T-helper 1 cell treated with Interleukin-12 subunit alpha and Interleukin-12 subunit beta and Interleukin-4 antibody, amounts not matched to agents 30 μg/mL and 1 μg/mL, for 36 hours (primary cell): Measurements from ENCODE around the gene SLC66A2.

Experiments
- H3K27ac Mint-ChIP-seq: one replicate; pipeline ENCODE4 v1.8.0; 2021; ENCODE audit warnings: mild to moderate bottlenecking, mixed read lengths
- H3K27me3 Mint-ChIP-seq: one replicate; pipeline ENCODE4 v1.8.0; 2021; ENCODE audit warnings: low read depth, mixed read lengths
- H3K36me3 Mint-ChIP-seq: one replicate; pipeline ENCODE4 v1.8.0; 2021; ENCODE audit warnings: low read depth, mixed read lengths
- H3K4me1 Mint-ChIP-seq: one replicate; pipeline ENCODE4 v1.8.0; 2021; ENCODE audit warnings: low read depth, mixed read lengths
- H3K4me3 Mint-ChIP-seq: one replicate; pipeline ENCODE4 v1.8.0; 2021; ENCODE audit warnings: mild to moderate bottlenecking, moderate library complexity, mixed read lengths
- H3K9me3 Mint-ChIP-seq: one replicate; pipeline ENCODE4 v1.8.0; 2021; ENCODE audit warnings: mixed read lengths

SLC66A2 gene

GRCh38 chr18:79875531-79875919 is 75.9 kb downstream of the SLC66A2 start:
- Mint-ChIP-seq H3K4me3 (no peak overlapping the region), H3K36me3 (no peaks in the 10 kb centered on the region), H3K27ac (no peak overlapping the region), H3K4me1 (no peaks in the 10 kb centered on the region), H3K27me3 (no peaks in the 10 kb centered on the region), H3K9me3 (no peaks in the 10 kb centered on the region)

GRCh38 chr18:79874553-79875530 is 76.6 kb downstream of the SLC66A2 start:
- no peaks in the 10 kb centered on the region for H3K4me1 Mint-ChIP-seq
- H3K36me3 Mint-ChIP-seq: no peaks in the 10 kb centered on the region
- H3K4me3 Mint-ChIP-seq: no peak overlapping the region

GRCh38 chr18:79873449-79874110 is 77.9 kb downstream of the SLC66A2 start:
- H3K4me3 Mint-ChIP-seq: no peak overlapping the region
- no peaks in the 10 kb centered on the region for H3K27me3 Mint-ChIP-seq
- H3K27ac Mint-ChIP-seq: no peak overlapping the region
- no peaks in the 10 kb centered on the region for H3K4me1 Mint-ChIP-seq
- no peaks in the 10 kb centered on the region for H3K36me3 Mint-ChIP-seq
- H3K9me3 Mint-ChIP-seq: no peaks in the 10 kb centered on the region

More at GRCh38 chr18:79874553-79875530, 76.6 kb downstream of the SLC66A2 start:
- Mint-ChIP-seq H3K27me3 (no peaks in the 10 kb centered on the region), H3K9me3 (no peaks in the 10 kb centered on the region), H3K27ac (no peak overlapping the region)

GRCh38 chr18:79872527-79873444 is 78.7 kb downstream of the SLC66A2 start:
- H3K4me3 Mint-ChIP-seq: no peak overlapping the region
- H3K36me3 Mint-ChIP-seq: no peaks in the 10 kb centered on the region
- H3K27me3 Mint-ChIP-seq: no peaks in the 10 kb centered on the region
- no peaks in the 10 kb centered on the region for H3K9me3 Mint-ChIP-seq
- H3K27ac Mint-ChIP-seq: no peak overlapping the region
- no peaks in the 10 kb centered on the region for H3K4me1 Mint-ChIP-seq

- no peak overlapping the region for H3K27ac Mint-ChIP-seq
- no peaks in the 10 kb centered on the region for H3K9me3 Mint-ChIP-seq
- no peaks in the 10 kb centered on the region for H3K27me3 Mint-ChIP-seq
- no peaks in the 10 kb centered on the region for H3K36me3 Mint-ChIP-seq
- no peaks in the 10 kb centered on the region for H3K4me1 Mint-ChIP-seq
- no peak overlapping the region for H3K4me3 Mint-ChIP-seq
Observed at GRCh38 chr18:79871481-79872091, 79.9 kb downstream of the SLC66A2 start.

- Mint-ChIP-seq H3K4me1 (no peaks in the 10 kb centered on the region), H3K4me3 (no peak overlapping the region), H3K27me3 (no peaks in the 10 kb centered on the region), H3K9me3 (no peaks in the 10 kb centered on the region), H3K36me3 (no peaks in the 10 kb centered on the region), H3K27ac (no peak overlapping the region)
Observed at GRCh38 chr18:79871026-79871390, 80.4 kb downstream of the SLC66A2 start.

- Mint-ChIP-seq H3K27ac (no peak overlapping the region), H3K4me1 (no peaks in the 10 kb centered on the region), H3K36me3 (no peaks in the 10 kb centered on the region), H3K4me3 (no peak overlapping the region), H3K9me3 (no peaks in the 10 kb centered on the region), H3K27me3 (no peaks in the 10 kb centered on the region)
Observed at GRCh38 chr18:79870301-79871025, 81.0 kb downstream of the SLC66A2 start.

- Mint-ChIP-seq H3K4me3 (no peak overlapping the region), H3K4me1 (no peaks in the 10 kb centered on the region)
Observed at GRCh38 chr18:79869591-79870300, 81.7 kb downstream of the SLC66A2 start.

GRCh38 chr18:79868811-79869541 is 82.5 kb downstream of the SLC66A2 start:
- H3K36me3 Mint-ChIP-seq: no peaks in the 10 kb centered on the region
- no peak overlapping the region for H3K4me3 Mint-ChIP-seq
- no peaks in the 10 kb centered on the region for H3K4me1 Mint-ChIP-seq

More at GRCh38 chr18:79869591-79870300, 81.7 kb downstream of the SLC66A2 start:
- Mint-ChIP-seq H3K27ac (no peak overlapping the region), H3K36me3 (no peaks in the 10 kb centered on the region), H3K9me3 (no peaks in the 10 kb centered on the region), H3K27me3 (no peaks in the 10 kb centered on the region)

GRCh38 chr18:79868168-79868784 is 83.2 kb downstream of the SLC66A2 start:
- Mint-ChIP-seq H3K27me3 (no peaks in the 10 kb centered on the region), H3K9me3 (no peaks in the 10 kb centered on the region), H3K4me1 (no peaks in the 10 kb centered on the region), H3K36me3 (no peaks in the 10 kb centered on the region), H3K27ac (no peak overlapping the region), H3K4me3 (no peak overlapping the region)

More at GRCh38 chr18:79868811-79869541, 82.5 kb downstream of the SLC66A2 start:
- Mint-ChIP-seq H3K27me3 (no peaks in the 10 kb centered on the region), H3K27ac (no peak overlapping the region), H3K9me3 (no peaks in the 10 kb centered on the region)

GRCh38 chr18:79867666-79868065 is 83.8 kb downstream of the SLC66A2 start:
- Mint-ChIP-seq H3K36me3 (no peaks in the 10 kb centered on the region), H3K27ac (no peak overlapping the region), H3K27me3 (no peaks in the 10 kb centered on the region), H3K4me1 (no peaks in the 10 kb centered on the region), H3K4me3 (no peak overlapping the region), H3K9me3 (no peaks in the 10 kb centered on the region)

- Mint-ChIP-seq H3K9me3 (peaks cover 3% of the 10 kb centered on the region), H3K36me3 (no peaks in the 10 kb centered on the region), H3K27me3 (no peaks in the 10 kb centered on the region), H3K4me1 (no peaks in the 10 kb centered on the region), H3K27ac (no peak overlapping the region), H3K4me3 (no peak overlapping the region)
Observed at GRCh38 chr18:79866889-79867574, 84.4 kb downstream of the SLC66A2 start.
